ENCODE measurements around the gene MLLT3. TPM values are rescaled to one million over a fixed set of nuclear protein-coding genes. Genes with fewer than 3 reads are reported as not detected.

MLLT3 gene
- total RNA-seq: 14.6 and 19.1 TPM in 2 replicates

GRCh38 chr9:20622330-20623020, at the start of gene MLLT3:
Gene MLLT3, minus strand, starts transcription at chr9:20622499.

Other genes starting within 250 kb of the MLLT3 start
- 18.6 and 42.0 TPM in 2 replicates for gene FOCAD, start 61.8 kb upstream of the MLLT3 start, total RNA-seq